Activated CD4-positive, alpha-beta T cell treated with anti-CD3 and anti-CD28 coated beads for 48 hours (primary cell): ENCODE measurements around the gene FBXO24.
A peak's percentile ranks its signal among the peaks of the same experiment; 100 is the strongest.
"Not testable (repeated sequence)": the region's sequence is repeated elsewhere in the genome, so short reads cannot be mapped to it uniquely, and the experiment has no call there.

Source experiments
- DNase-seq: peaks from one replicate; pipeline ENCODE4 v3.0.0-alpha.2; 2020

The FBXO24 gene

GRCh38 chr7:100586266-100587025 is at the start of gene FBXO24:
FBXO24 (plus strand) TSS chr7:100586328; CDS start chr7:100586626, 298 bp downstream.
- DNase-seq, result peak; percentile 100

GRCh38 chr7:100536695-100537094 is 49.4 kb upstream of the FBXO24 start:
- not testable (repeated sequence) for DNase-seq

- no peak for DNase-seq
Observed at GRCh38 chr7:100538348-100538653, 47.8 kb upstream of the FBXO24 start.

- peak; percentile 100 for DNase-seq
Observed at GRCh38 chr7:100538654-100539435, 47.3 kb upstream of the FBXO24 start, which contains the start of gene AGFG2. AGFG2 (plus strand) TSS chr7:100539203; CDS start chr7:100539347, 144 bp downstream.

GRCh38 chr7:100539436-100540006 is 46.6 kb upstream of the FBXO24 start:
- DNase-seq, result peak; percentile 41

- DNase-seq, result no peak
Observed at GRCh38 chr7:100540073-100540723, 45.9 kb upstream of the FBXO24 start.

- peak; percentile 29 for DNase-seq
Observed at GRCh38 chr7:100541309-100541708, 44.8 kb upstream of the FBXO24 start.

- DNase-seq, result no peak
Observed at GRCh38 chr7:100543586-100543985, 42.5 kb upstream of the FBXO24 start.

- DNase-seq, result no peak
Observed at GRCh38 chr7:100544386-100544785, 41.7 kb upstream of the FBXO24 start.

GRCh38 chr7:100544967-100545359 is 41.2 kb upstream of the FBXO24 start:
- no peak for DNase-seq

- peak; percentile 80 for DNase-seq
Observed at GRCh38 chr7:100545360-100546128, 40.6 kb upstream of the FBXO24 start.

- no peak for DNase-seq
Observed at GRCh38 chr7:100546129-100546925, 39.8 kb upstream of the FBXO24 start.

GRCh38 chr7:100546926-100547800 is 39.0 kb upstream of the FBXO24 start:
- DNase-seq, result no peak

- no peak for DNase-seq
Observed at GRCh38 chr7:100547872-100548271, 38.3 kb upstream of the FBXO24 start.

- not testable (repeated sequence) for DNase-seq
Observed at GRCh38 chr7:100548446-100548845, 37.7 kb upstream of the FBXO24 start.

GRCh38 chr7:100552532-100552931 is 33.6 kb upstream of the FBXO24 start:
- DNase-seq, result no peak

- DNase-seq, result no peak
Observed at GRCh38 chr7:100553032-100553431, 33.1 kb upstream of the FBXO24 start.

- DNase-seq, result no peak
Observed at GRCh38 chr7:100555701-100556100, 30.4 kb upstream of the FBXO24 start.

- DNase-seq, result no peak
Observed at GRCh38 chr7:100556541-100556940, 29.6 kb upstream of the FBXO24 start.

GRCh38 chr7:100559127-100559526 is 27.0 kb upstream of the FBXO24 start:
- DNase-seq, result no peak
